Thoracic aorta (tissue), 2 donors: ENCODE data around the gene TSC1. TPM values are rescaled to one million over a fixed set of nuclear protein-coding genes. Genes with fewer than 3 reads are reported as not detected.

Experiments used
- ATAC-seq: fragments of 150-250 bp; one replicate; pipeline ENCODE4 v1.8.0; 2017; ENCODE audit warnings: low read depth; ENCODE audit not compliant: insufficient number of reproducible peaks, low FRiP score
- DNase-seq: peaks from one replicate; pipeline ENCODE4 v3.0.0-alpha.2; 2020; ENCODE audit warnings: low spot score
- H3K27ac ChIP-seq, 2 donors: fragments of 200-600 bp; sonication (generic); 1 replicate in 1 of 2; 2 replicates in 1 of 2; pipeline ENCODE4 v1.5.1; 2016; ENCODE audit warnings: mild to moderate bottlenecking in 2 of 2, moderate library complexity in 2 of 2
- H3K27me3 ChIP-seq: fragments of 200-600 bp; sonication (generic); replicated peaks from 2 replicates; pipeline ENCODE4 v1.6.0; 2016; ENCODE audit warnings: mild to moderate bottlenecking; ENCODE audit not compliant: insufficient read depth
- H3K36me3 ChIP-seq: fragments of 200-600 bp; sonication (generic); one replicate; pipeline ENCODE4 v1.5.1; 2016
- H3K4me1 ChIP-seq, 2 donors: fragments of 200-600 bp; sonication (generic); 1 replicate in 1 of 2; 2 replicates in 1 of 2; pipeline versions ENCODE4 v1.5.1 to v1.6.0; 2016; ENCODE audit warnings: low read depth in 2 of 2, mild to moderate bottlenecking in 1 of 2; ENCODE audit not compliant: control insufficient read depth in 1 of 2
- H3K4me3 ChIP-seq: fragments of 200-600 bp; sonication (generic); 2 replicates; pipeline ENCODE4 v1.5.1; 2016; ENCODE audit warnings: mild to moderate bottlenecking
- H3K9me3 ChIP-seq: fragments of 200-600 bp; sonication (generic); 2 replicates; pipeline ENCODE4 v1.5.1; 2016
- total RNA-seq, 2 donors: library from RNA; depleted of rRNA; stranded (reverse); fragments of >200 nt; gene quantifications; one replicate each; pipeline versions ENCODE4 v1.1.0 to v1.2.3, GENCODE V29; 2016
- TF ChIP-seq, protein P1 (sequence below): fragments of 200-600 bp; sonication (generic); IDR thresholded peaks from one replicate; pipeline ENCODE4 v1.5.1; 2019; ENCODE audit warnings: antibody characterized with exemption

The TSC1 gene
- total RNA-seq, 2 donors from 2014 or later = 36.1 to 65.4 TPM

DNA sequence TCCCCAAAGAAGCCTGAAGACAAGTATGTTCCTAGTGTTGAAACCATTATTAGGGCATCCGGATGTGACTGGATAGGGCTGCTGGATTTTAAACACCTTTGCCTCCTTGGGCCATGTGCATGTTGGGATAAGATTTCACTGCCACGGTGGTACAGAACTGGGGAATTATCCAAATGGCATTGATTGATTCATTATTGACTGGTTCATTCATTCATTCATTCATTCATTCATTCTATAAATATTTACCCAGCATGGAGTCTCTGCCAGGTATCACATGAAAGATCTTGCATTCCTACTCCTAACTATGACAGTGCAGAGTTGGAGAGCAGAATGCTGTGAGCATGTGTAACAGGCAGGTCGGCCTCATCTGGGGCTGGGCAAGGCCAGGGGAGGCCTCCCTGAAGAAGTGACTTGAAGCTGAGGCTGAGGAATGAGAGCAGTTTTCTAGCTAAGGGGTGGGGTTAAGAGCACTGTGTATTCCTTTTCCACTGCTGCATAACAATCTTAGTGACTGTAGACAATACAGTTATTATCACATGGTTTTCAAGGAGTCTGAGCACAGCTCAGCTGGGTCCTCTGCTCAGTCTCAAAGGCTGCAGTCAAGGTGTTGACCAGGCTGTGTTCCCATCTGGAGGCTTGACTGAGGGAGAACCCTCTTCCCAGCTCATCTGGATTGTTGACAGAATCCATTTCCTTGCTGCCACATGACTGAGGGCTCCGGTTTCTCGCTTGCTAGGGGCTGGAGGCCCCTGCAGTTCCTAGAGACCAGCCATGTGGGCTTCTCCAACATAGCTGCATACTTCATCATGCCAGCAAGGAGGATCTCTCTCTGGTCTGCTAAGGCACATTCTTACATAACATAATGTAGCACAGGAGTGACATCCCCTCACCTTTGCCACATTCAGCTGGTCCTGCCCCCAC lies 102.0 kb downstream of the TSC1 start:
- no peaks in the 10 kb centered on the region for H3K9me3 ChIP-seq
- no peak overlapping the region for H3K27ac ChIP-seq
- no peak for DNase-seq
- no peak for ATAC-seq
- TF ChIP-seq, protein P1, sequence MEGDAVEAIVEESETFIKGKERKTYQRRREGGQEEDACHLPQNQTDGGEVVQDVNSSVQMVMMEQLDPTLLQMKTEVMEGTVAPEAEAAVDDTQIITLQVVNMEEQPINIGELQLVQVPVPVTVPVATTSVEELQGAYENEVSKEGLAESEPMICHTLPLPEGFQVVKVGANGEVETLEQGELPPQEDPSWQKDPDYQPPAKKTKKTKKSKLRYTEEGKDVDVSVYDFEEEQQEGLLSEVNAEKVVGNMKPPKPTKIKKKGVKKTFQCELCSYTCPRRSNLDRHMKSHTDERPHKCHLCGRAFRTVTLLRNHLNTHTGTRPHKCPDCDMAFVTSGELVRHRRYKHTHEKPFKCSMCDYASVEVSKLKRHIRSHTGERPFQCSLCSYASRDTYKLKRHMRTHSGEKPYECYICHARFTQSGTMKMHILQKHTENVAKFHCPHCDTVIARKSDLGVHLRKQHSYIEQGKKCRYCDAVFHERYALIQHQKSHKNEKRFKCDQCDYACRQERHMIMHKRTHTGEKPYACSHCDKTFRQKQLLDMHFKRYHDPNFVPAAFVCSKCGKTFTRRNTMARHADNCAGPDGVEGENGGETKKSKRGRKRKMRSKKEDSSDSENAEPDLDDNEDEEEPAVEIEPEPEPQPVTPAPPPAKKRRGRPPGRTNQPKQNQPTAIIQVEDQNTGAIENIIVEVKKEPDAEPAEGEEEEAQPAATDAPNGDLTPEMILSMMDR = no peak
- no peaks in the 10 kb centered on the region for H3K4me1 ChIP-seq
- no peaks in the 10 kb centered on the region for H3K36me3 ChIP-seq
- no peaks in the 10 kb centered on the region for H3K27me3 ChIP-seq
- no peak overlapping the region for H3K4me3 ChIP-seq

Other genes starting within 250 kb of the TSC1 start
- under 1 TPM; 0.42 to 0.54 TPM for gene AK8, start 66.3 kb downstream of the TSC1 start, total RNA-seq
- gene SPACA9, start 65.7 kb downstream of the TSC1 start, total RNA-seq = 1 to 10 TPM; 2.2 to 8.1 TPM
- not detected for gene GFI1B, start 34.1 kb upstream of the TSC1 start, total RNA-seq
- 10 to 100 TPM; 40.6 to 54.3 TPM for gene GTF3C5, start 86.4 kb upstream of the TSC1 start, total RNA-seq
- 1 to 10 TPM in 1 of 2 donors, under 1 TPM in 1; 0.78 to 5.3 TPM for gene CEL, start 117.4 kb upstream of the TSC1 start, total RNA-seq
- 10 to 100 TPM; 30.3 to 98.8 TPM for gene RALGDS, start 176.6 kb upstream of the TSC1 start, total RNA-seq
- gene GBGT1, start 219.3 kb upstream of the TSC1 start, total RNA-seq = 10 to 100 TPM; 45.5 to 46.8 TPM